Loucy (cell line): ENCODE measurements around the gene TOMM6.

Source experiments
- EZH2phosphoT487 ChIP-seq: fragments of 200-600 bp; IDR thresholded peaks from 2 replicates; pipeline ENCODE4 v1.6.1; 2018; ENCODE audit warnings: antibody characterized with exemption, mild to moderate bottlenecking, moderate library complexity, borderline replicate concordance
- TF ChIP-seq, protein P1 (sequence below): fragments of 200-600 bp; sonication (generic); conservative IDR thresholded peaks from 2 replicates; pipeline ENCODE4 v1.5.1; 2014; ENCODE audit warnings: mild to moderate bottlenecking, antibody characterized with exemption, low read length

DNA sequence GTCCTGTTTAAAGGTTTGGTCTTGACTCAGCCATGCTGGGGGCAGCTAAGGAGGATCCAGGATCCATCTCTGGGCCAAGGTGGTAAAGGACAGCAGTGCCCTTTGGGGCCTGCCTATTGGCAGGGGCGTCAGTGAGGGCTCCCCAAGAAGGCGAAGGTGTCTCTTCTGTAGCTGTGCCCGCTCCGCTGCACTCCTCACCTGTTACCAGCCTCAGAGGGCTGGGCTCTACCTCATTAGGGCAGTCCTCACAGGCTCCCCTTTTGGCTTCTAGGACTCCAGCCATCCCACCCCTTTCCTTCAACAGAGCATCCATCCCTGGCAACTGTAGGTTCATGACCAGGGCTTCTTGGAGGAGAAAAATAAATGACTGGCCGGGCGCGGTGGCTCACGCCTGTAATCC is 18.1 kb upstream of the TOMM6 start:
- TF ChIP-seq, protein P1, sequence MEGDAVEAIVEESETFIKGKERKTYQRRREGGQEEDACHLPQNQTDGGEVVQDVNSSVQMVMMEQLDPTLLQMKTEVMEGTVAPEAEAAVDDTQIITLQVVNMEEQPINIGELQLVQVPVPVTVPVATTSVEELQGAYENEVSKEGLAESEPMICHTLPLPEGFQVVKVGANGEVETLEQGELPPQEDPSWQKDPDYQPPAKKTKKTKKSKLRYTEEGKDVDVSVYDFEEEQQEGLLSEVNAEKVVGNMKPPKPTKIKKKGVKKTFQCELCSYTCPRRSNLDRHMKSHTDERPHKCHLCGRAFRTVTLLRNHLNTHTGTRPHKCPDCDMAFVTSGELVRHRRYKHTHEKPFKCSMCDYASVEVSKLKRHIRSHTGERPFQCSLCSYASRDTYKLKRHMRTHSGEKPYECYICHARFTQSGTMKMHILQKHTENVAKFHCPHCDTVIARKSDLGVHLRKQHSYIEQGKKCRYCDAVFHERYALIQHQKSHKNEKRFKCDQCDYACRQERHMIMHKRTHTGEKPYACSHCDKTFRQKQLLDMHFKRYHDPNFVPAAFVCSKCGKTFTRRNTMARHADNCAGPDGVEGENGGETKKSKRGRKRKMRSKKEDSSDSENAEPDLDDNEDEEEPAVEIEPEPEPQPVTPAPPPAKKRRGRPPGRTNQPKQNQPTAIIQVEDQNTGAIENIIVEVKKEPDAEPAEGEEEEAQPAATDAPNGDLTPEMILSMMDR = no peak
- no peak for TF ChIP-seq EZH2phosphoT487
